Gastrocnemius medialis (tissue), 4 donors: Measurements from ENCODE around the gene MT4. TPM values are rescaled to one million over a fixed set of nuclear protein-coding genes. Genes with fewer than 3 reads are reported as not detected.

Experiments used
- ATAC-seq, 2 donors: fragments of 150-250 bp; one replicate each; pipeline ENCODE4 v1.9.1; 2016
- DNase-seq, 2 donors: peaks; one replicate each; pipeline ENCODE4 v3.0.0-alpha.2; 2019
- H3K27ac ChIP-seq, 4 donors: fragments of 200-600 bp; sonication (generic); 1 replicate in 1 of 4; 2 replicates in 3 of 4; pipeline ENCODE4 v1.5.1; 2016 to 2018; ENCODE audit warnings: mild to moderate bottlenecking in 2 of 4, moderate library complexity in 1 of 4
- H3K27me3 ChIP-seq, 3 donors: fragments of 200-600 bp; sonication (generic) in 2 of 3; 1 replicate in 1 of 3; 2 replicates in 2 of 3; pipeline versions ENCODE4 v1.5.1 to v1.6.0; 2016 to 2019; ENCODE audit warnings: mild to moderate bottlenecking in 1 of 3, moderate library complexity in 1 of 3
- H3K36me3 ChIP-seq, 2 donors: fragments of 200-600 bp; sonication (generic) in 1 of 2; one replicate each; pipeline ENCODE4 v1.5.1; 2017 to 2018
- H3K4me1 ChIP-seq, 2 donors: fragments of 200-600 bp; sonication (generic) in 1 of 2; one replicate each; pipeline ENCODE4 v1.5.1; 2016 to 2017; ENCODE audit warnings: mild to moderate bottlenecking in 2 of 2
- H3K4me3 ChIP-seq, 4 donors: fragments of 200-600 bp; sonication (generic) in 3 of 4; 1 replicate in 1 of 4; 2 replicates in 3 of 4; pipeline ENCODE4 v1.5.1; 2016 to 2019; ENCODE audit warnings: mild to moderate bottlenecking in 2 of 4
- H3K9me3 ChIP-seq, 3 donors: fragments of 200-600 bp; sonication (generic) in 2 of 3; 1 replicate in 1 of 3; 2 replicates in 2 of 3; pipeline ENCODE4 v1.5.1; 2016 to 2019
- POLR2A ChIP-seq, 2 donors: fragments of 450-650 bp; IDR thresholded peaks; one replicate each; pipeline ENCODE4 v1.6.1; 2017; ENCODE audit warnings: antibody characterized with exemption in 2 of 2, mild to moderate bottlenecking in 2 of 2, moderate library complexity in 2 of 2
- in situ Hi-C, 4 donors: fragments of 200-750 bp; cut with MboI; loops; one replicate each; pipeline versions ENCODE4 v1.15.0 to v1.8.0; 2017; ENCODE audit warnings: low sequenced_read_pairs in 4 of 4
- intact Hi-C: fragments of 100-400 bp; cut with DNase I; formaldehyde crosslinking; loops from one replicate; pipeline ENCODE4 v1.15.1; 2023; ENCODE audit warnings: low total_unique reads
- total RNA-seq, 4 donors: library from RNA; depleted of rRNA; stranded (reverse); fragments of >200 nt; gene quantifications; one replicate each; pipeline versions ENCODE4 v1.1.0 to v1.2.3, GENCODE V29; 2016
- TF ChIP-seq, protein P1 (sequence below), 5 experiments: fragments of 450-650 bp in 3 of 5; fragments of 200-600 bp in 2 of 5; sonication (generic) in 2 of 5; IDR thresholded peaks in 4 of 5; conservative IDR thresholded peaks in 1 of 5; 1 replicate in 4 of 5; 2 replicates in 1 of 5; pipeline ENCODE4 v1.5.1; 2016 to 2019; ENCODE audit warnings: antibody characterized with exemption in 5 of 5, mild to moderate bottlenecking in 3 of 5, moderate library complexity in 3 of 5

The MT4 gene
- total RNA-seq, 4 donors from 2014 or later = not detected

DNA sequence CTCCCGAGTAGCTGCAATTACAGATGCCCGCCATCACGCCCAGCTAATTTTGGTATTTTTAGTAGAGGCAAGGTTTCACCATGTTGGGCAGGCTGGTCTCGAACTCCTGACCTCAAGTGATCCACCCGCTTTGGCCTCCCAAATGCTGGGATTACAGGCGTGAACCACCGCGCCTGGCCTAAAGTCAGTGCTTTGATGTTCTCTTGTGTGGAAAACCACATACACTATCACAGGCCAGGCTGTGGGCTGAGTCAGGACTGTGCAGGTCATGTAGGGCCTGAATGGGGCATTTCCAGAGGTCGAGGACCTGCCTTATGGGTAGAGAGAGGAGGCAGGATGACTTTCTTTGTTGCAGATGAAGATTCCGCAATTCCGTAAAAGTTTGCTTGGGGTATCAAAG lies 19.4 kb downstream of the MT4 start:
- ATAC-seq = no peak
- H3K4me3 ChIP-seq = no peak overlapping the region
- H3K9me3 ChIP-seq = no peaks in the 10 kb centered on the region
- intact Hi-C loops = no loop called here
- in situ Hi-C loops = no loop called here
- no peak for DNase-seq
- no peak for TF ChIP-seq POLR2A (IDR thresholded peaks at IDR 0.05)
- TF ChIP-seq, protein P1, sequence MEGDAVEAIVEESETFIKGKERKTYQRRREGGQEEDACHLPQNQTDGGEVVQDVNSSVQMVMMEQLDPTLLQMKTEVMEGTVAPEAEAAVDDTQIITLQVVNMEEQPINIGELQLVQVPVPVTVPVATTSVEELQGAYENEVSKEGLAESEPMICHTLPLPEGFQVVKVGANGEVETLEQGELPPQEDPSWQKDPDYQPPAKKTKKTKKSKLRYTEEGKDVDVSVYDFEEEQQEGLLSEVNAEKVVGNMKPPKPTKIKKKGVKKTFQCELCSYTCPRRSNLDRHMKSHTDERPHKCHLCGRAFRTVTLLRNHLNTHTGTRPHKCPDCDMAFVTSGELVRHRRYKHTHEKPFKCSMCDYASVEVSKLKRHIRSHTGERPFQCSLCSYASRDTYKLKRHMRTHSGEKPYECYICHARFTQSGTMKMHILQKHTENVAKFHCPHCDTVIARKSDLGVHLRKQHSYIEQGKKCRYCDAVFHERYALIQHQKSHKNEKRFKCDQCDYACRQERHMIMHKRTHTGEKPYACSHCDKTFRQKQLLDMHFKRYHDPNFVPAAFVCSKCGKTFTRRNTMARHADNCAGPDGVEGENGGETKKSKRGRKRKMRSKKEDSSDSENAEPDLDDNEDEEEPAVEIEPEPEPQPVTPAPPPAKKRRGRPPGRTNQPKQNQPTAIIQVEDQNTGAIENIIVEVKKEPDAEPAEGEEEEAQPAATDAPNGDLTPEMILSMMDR (IDR thresholded peaks at IDR 0.05 in 4 of 5, conservative IDR thresholded peaks at IDR 0.05 in 1 of 5) = no peak
- H3K27me3 ChIP-seq = no peaks in the 10 kb centered on the region
- no peak overlapping the region for H3K27ac ChIP-seq
- H3K36me3 ChIP-seq = no peaks in the 10 kb centered on the region
- no peaks in the 10 kb centered on the region for H3K4me1 ChIP-seq

DNA sequence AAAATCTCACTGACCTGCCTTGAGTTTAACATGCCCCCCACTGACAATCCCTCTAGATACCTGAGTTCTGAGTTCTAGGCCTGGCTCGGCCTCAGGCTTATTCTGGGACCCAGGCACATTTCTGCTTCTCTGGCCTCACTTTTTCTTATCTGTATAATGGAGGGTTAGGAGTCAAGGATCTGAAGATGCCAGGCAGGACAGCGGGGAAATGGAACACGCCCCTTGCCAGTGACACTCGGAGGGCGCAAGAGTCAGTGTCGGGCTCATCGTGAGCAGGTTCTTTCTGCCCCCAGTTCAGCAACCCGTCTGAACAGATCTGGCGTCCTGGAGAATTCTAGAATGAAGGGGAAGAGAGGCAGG lies 23.9 kb downstream of the MT4 start:
- H3K36me3 ChIP-seq = no peaks in the 10 kb centered on the region
- H3K9me3 ChIP-seq = no peaks in the 10 kb centered on the region
- intact Hi-C loops (no loop called here), in situ Hi-C loops (no loop called here)
- no peak overlapping the region for H3K27ac ChIP-seq
- H3K27me3 ChIP-seq = peaks cover 0 to 8% (median 4%) of the 10 kb centered on the region in 3 donors
- peak overlapping the region; percentile 19 to 57 (median 48) for H3K4me3 ChIP-seq
- no peak for ATAC-seq
- no peak for DNase-seq
- no peak for TF ChIP-seq POLR2A (IDR thresholded peaks at IDR 0.05)
- TF ChIP-seq, protein P1 (IDR thresholded peaks at IDR 0.05 in 4 of 5, conservative IDR thresholded peaks at IDR 0.05 in 1 of 5) = no peak
- H3K4me1 ChIP-seq = peaks cover 4 to 6% of the 10 kb centered on the region in 2 donors

DNA sequence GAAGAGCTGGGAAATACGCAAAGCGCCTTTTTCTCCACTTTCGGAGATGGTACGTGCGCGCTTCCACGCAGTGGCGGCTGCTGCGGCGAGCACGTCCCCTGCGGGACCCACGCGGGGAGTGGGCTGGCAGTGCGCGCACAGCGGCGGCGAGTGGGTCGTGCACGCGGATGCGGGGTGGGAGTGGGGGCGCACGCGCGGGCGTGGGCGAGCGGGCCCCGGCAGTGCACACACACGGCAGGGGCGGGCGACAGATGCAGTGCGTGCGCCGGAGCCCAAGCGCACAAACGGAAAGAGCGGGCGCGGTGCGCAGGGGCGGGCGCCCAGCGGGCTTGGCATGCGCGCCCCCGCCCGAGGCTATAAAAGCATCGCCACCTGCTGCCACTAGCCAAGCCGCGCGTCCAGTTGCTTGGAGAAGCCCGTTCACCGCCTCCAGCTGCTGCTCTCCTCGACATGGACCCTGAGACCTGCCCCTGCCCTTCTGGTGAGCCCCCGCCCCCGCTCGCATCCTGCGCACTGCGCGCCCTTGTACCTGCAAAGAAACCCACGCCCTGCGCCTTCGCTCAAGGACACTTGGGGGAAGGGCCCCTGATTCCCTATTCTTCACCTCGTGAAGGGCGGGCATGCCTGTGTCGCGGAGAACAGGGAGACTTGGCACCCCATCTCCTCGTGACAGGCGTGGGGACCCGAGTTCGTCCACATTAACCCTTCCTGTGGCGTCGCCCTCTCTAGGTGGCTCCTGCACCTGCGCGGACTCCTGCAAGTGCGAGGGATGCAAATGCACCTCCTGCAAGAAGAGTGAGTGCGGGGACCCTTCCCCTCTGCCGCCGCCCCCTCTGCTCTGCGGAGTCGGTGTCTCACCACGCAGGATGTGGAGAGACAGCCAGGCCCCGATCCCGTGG lies 24.5 kb downstream of the MT4 start, which contains the start of gene MT3:
TSS of gene MT3 (plus strand) at position 388 of the 899 bp plus-strand sequence. CDS start at position 451, 63 bp downstream.
- ATAC-seq (peak in 1 of 2 donors; percentile 27), DNase-seq (no peak)
- Histone ChIP-seq H3K27me3 (peaks cover 0 to 8% (median 4%) of the 10 kb centered on the region in 3 donors), H3K9me3 (no peaks in the 10 kb centered on the region), H3K4me1 (peaks cover 4 to 6% of the 10 kb centered on the region in 2 donors), H3K36me3 (no peaks in the 10 kb centered on the region), H3K27ac (no peak within 1 kb of the TSS), H3K4me3 (peak within 1 kb of the TSS; percentile 19 to 57 (median 48))
- in situ Hi-C loops = loop anchor here in 1 of 4 donors (10.0 kb wide), 1 partner anchor 115 kb away; no protein-coding TSS in a partner anchor
- TF ChIP-seq, protein P1 (IDR thresholded peaks at IDR 0.05 in 4 of 5, conservative IDR thresholded peaks at IDR 0.05 in 1 of 5) = no peak
- no peak for TF ChIP-seq POLR2A (IDR thresholded peaks at IDR 0.05)
- intact Hi-C loops = no loop called here

DNA sequence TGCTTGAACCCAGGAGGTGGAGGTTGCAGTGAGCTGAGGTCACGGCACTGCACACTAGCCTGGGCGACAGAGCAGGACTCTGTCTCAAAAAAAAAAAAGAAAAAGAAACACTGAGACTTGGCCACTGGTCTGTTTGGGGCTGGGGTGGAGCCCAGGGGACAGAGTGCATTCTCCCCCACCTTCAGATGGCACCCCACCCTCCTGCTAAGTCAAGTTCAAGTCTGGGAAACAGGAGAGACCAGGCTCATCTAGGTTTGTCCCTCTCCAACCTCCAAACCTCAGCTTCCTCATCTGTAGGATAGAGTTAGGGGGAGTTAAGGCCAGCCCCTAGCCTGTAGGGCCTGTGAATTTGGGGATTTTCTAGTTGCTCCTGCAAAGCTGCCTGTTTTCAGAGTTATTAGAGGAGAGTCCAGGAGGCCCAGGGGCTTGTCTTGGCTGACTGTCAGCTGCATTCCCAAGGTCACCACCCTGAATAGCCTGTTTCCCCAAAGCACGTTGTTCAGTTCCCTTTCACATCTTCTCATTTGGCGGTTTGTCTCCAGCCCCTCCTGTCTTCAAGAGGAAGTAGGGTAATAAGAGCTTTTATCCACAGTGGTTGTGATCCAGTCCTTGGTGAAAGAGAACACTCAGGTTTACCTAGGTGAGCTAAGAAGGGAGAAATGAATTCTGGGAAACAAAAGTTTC lies 26.6 kb downstream of the MT4 start:
- Histone ChIP-seq H3K4me1 (peaks cover 4 to 6% of the 10 kb centered on the region in 2 donors), H3K4me3 (no peak overlapping the region), H3K27ac (no peak overlapping the region), H3K27me3 (peaks cover 0 to 8% (median 4%) of the 10 kb centered on the region in 3 donors), H3K9me3 (no peaks in the 10 kb centered on the region), H3K36me3 (no peaks in the 10 kb centered on the region)
- ATAC-seq (no peak), DNase-seq (no peak)
- TF ChIP-seq, protein P1 (IDR thresholded peaks at IDR 0.05 in 4 of 5, conservative IDR thresholded peaks at IDR 0.05 in 1 of 5) = no peak
- TF ChIP-seq POLR2A (IDR thresholded peaks at IDR 0.05) = no peak
- in situ Hi-C loops = loop anchor here in 1 of 4 donors (10.0 kb wide), 1 partner anchor 113 kb away; no protein-coding TSS in a partner anchor
- intact Hi-C loops = no loop called here
